ENCODE data around the gene LYG1. TPM values are rescaled to one million over a fixed set of nuclear protein-coding genes. Genes with fewer than 3 reads are reported as not detected.

Gene LYG1
- total and polyA plus RNA-seq, 4 experiments from 2014 or later: 0.52 to 3.3 (median 2.5) TPM; not detected in 1

DNA sequence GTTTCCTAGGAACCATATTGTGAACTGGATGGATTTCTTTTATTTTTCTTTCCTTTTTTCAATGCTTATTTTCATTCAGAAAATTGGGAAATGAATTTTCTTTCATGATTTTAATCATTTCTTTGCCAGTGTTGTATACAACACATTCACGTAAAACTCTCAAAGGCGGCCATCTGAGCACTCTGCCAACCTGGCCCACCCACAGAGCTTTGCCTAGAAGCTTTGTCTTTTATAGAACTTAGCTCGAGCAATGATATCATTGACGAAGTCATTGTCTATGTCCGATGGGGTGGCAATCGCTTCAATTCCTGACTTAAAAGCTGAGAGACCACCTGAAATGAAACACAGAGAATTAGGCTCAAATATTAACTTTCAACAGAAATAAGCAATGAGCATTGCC lies 58.8 kb downstream of the LYG1 start:
- POLR2A ChIA-PET (ENCODE audit: partially characterized antibody): no interaction called here

GRCh38 chr2:99240431-99240830 lies 60.6 kb downstream of the LYG1 start:
- no peak overlapping the region for H3K4me3 Mint-ChIP-seq
- no peaks in the 10 kb centered on the region for H3K9me3 ChIP-seq (ENCODE audit: control insufficient read depth in 1 of 2, low read length in 2 of 2)
- POLR2A ChIA-PET (ENCODE audit: partially characterized antibody): no interaction called here
- intact Hi-C loops (cut with micrococcal nuclease): no loop called here
- peaks cover 0 to 2% (median 0%) of the 10 kb centered on the region in 8 donors for H3K9me3 Mint-ChIP-seq
- no peak for DNase-seq
- no peaks in the 10 kb centered on the region for H3K4me1 Mint-ChIP-seq
- peaks cover 2 to 7% of the 10 kb centered on the region in 2 donors for H3K36me3 Mint-ChIP-seq
- no peak overlapping the region for H3K4me3 ChIP-seq (ENCODE audit: low read length in 2 of 2)
- no peaks in the 10 kb centered on the region for H3K36me3 ChIP-seq (ENCODE audit: insufficient read depth, low read length)
- H3K27ac ChIP-seq (ENCODE audit: low read depth, low read length): no peak overlapping the region
- H3K27ac Mint-ChIP-seq: no peak overlapping the region
- H3K27me3 ChIP-seq (ENCODE audit: insufficient read depth, low read length): no peaks in the 10 kb centered on the region
- no peaks in the 10 kb centered on the region for H3K4me1 ChIP-seq (ENCODE audit: insufficient read depth, low read length)
- CTCF ChIA-PET (ENCODE audit: partially characterized antibody): no interaction called here
- H3K27me3 Mint-ChIP-seq: no peaks in the 10 kb centered on the region

More for the DNA sequence above, 58.8 kb downstream of the LYG1 start:
- no peak for DNase-seq
- no peaks in the 10 kb centered on the region for H3K36me3 ChIP-seq (ENCODE audit: insufficient read depth, low read length)
- no peaks in the 10 kb centered on the region for H3K4me1 ChIP-seq (ENCODE audit: insufficient read depth, low read length)
- intact Hi-C loops (cut with micrococcal nuclease): no loop called here
- Mint-ChIP-seq H3K4me1 (no peaks in the 10 kb centered on the region), H3K36me3 (peaks cover 5 to 21% of the 10 kb centered on the region in 2 donors), H3K9me3 (peaks cover 0 to 6% (median 0%) of the 10 kb centered on the region in 8 donors), H3K27ac (no peak overlapping the region), H3K4me3 (no peak overlapping the region), H3K27me3 (no peaks in the 10 kb centered on the region)
- H3K27ac ChIP-seq (ENCODE audit: low read depth, low read length): no peak overlapping the region
- no peak overlapping the region for H3K4me3 ChIP-seq (ENCODE audit: low read length in 2 of 2)
- CTCF ChIA-PET (ENCODE audit: partially characterized antibody): no interaction called here
- H3K27me3 ChIP-seq (ENCODE audit: insufficient read depth, low read length): no peaks in the 10 kb centered on the region
- H3K9me3 ChIP-seq (ENCODE audit: control insufficient read depth in 1 of 2, low read length in 2 of 2): no peaks in the 10 kb centered on the region

DNA sequence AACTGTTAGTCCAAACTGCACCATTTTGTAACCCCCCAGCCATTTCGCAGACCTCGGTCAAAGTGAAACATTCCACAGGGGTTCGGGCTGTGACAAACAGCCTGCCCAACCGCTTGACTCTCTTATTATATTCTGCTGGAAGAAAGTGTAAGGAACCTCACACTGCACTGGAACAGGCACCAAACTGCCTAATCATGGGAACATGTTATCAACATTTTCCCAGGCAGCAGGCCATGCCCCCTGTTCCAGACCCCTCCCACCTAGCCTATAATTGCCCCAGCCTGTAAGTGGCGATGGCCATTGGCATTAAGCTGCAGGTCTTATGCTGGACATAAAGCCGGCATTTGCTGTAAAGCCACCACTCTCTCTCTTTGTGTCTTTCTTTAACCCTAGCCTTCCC lies 62.4 kb downstream of the LYG1 start:
- no peaks in the 10 kb centered on the region for H3K4me1 Mint-ChIP-seq
- Histone ChIP-seq H3K27me3 (ENCODE audit: insufficient read depth, low read length) (no peaks in the 10 kb centered on the region), H3K4me1 (ENCODE audit: insufficient read depth, low read length) (no peaks in the 10 kb centered on the region), H3K9me3 (ENCODE audit: control insufficient read depth in 1 of 2, low read length in 2 of 2) (no peaks in the 10 kb centered on the region), H3K27ac (ENCODE audit: low read depth, low read length) (no peak overlapping the region), H3K36me3 (ENCODE audit: insufficient read depth, low read length) (no peaks in the 10 kb centered on the region), H3K4me3 (ENCODE audit: low read length in 2 of 2) (no peak overlapping the region)
- H3K9me3 Mint-ChIP-seq: peaks cover 0 to 6% (median 2%) of the 10 kb centered on the region in 8 donors
- POLR2A ChIA-PET (ENCODE audit: partially characterized antibody): no interaction called here
- no peak overlapping the region for H3K4me3 Mint-ChIP-seq
- no peaks in the 10 kb centered on the region for H3K27me3 Mint-ChIP-seq
- peaks cover 0 to 4% of the 10 kb centered on the region in 2 donors for H3K36me3 Mint-ChIP-seq
- DNase-seq: no peak
- CTCF ChIA-PET (ENCODE audit: partially characterized antibody): no interaction called here
- intact Hi-C loops (cut with micrococcal nuclease): no loop called here
- no peak overlapping the region for H3K27ac Mint-ChIP-seq

Other genes starting within 250 kb of the LYG1 start
- gene C2orf15, start 159.5 kb downstream of the LYG1 start, total RNA-seq: 1 to 10 TPM; 2.3 to 3.2 TPM
- gene C2orf15, start 159.5 kb downstream of the LYG1 start, polyA plus RNA-seq: 1 to 10 TPM; 4.7 to 4.9 TPM
- gene TSGA10, start 146.3 kb downstream of the LYG1 start, total RNA-seq: 10 to 100 TPM; 20.7 to 22.6 TPM
- 10 to 100 TPM; 17.0 to 17.3 TPM for gene TSGA10, start 146.3 kb downstream of the LYG1 start, polyA plus RNA-seq
- gene LIPT1, start 146.2 kb downstream of the LYG1 start, total RNA-seq: 10 to 100 TPM; 23.4 to 24.4 TPM
- 10 to 100 TPM; 20.5 to 25.6 TPM for gene LIPT1, start 146.2 kb downstream of the LYG1 start, polyA plus RNA-seq
- gene MITD1, start 120.1 kb downstream of the LYG1 start, total RNA-seq: 10 to 100 TPM; 79.1 to 84.3 TPM
- 10 to 100 TPM; 54.7 to 73.9 TPM for gene MITD1, start 120.1 kb downstream of the LYG1 start, polyA plus RNA-seq
- gene MRPL30, start 120.0 kb downstream of the LYG1 start, total RNA-seq: 10 to 100 TPM; 20.2 to 22.7 TPM
- 10 to 100 TPM; 12.4 to 17.0 TPM for gene MRPL30, start 120.0 kb downstream of the LYG1 start, polyA plus RNA-seq
- not detected for gene LYG2, start 45.5 kb downstream of the LYG1 start, total RNA-seq
- gene LYG2, start 45.5 kb downstream of the LYG1 start, polyA plus RNA-seq: not detected
- gene TXNDC9, start 35.1 kb upstream of the LYG1 start, total RNA-seq: 10 to 100 TPM; 24.7 to 31.1 TPM
- gene TXNDC9, start 35.1 kb upstream of the LYG1 start, polyA plus RNA-seq: 10 to 100 TPM; 56.3 to 63.0 TPM
- 10 to 100 TPM; 36.2 to 44.2 TPM for gene EIF5B, start 36.2 kb upstream of the LYG1 start, total RNA-seq
- 10 to 100 TPM in 1 of 2 donors, 1 to 10 TPM in 1; 1.8 to 16.7 TPM for gene EIF5B, start 36.2 kb upstream of the LYG1 start, polyA plus RNA-seq
- 10 to 100 TPM; 60.1 to 62.0 TPM for gene REV1, start 188.8 kb upstream of the LYG1 start, total RNA-seq
- 10 to 100 TPM; 17.0 to 22.3 TPM for gene REV1, start 188.8 kb upstream of the LYG1 start, polyA plus RNA-seq